Measurements from ENCODE around the gene MSH2. TPM values are rescaled to one million over a fixed set of nuclear protein-coding genes. Genes with fewer than 3 reads are reported as not detected.

Gene MSH2
- total RNA-seq, 1 experiment from 2014 or later, result 53.8 TPM

Other genes with a start within 250 kb of the MSH2 start
- gene STPG4, start 247.8 kb upstream of the MSH2 start, total RNA-seq (2014; rRNA removed; shearing (Covaris generic)), result not detected in 2 replicates
- gene CALM2, start 226.6 kb upstream of the MSH2 start, total RNA-seq (2014; rRNA removed; shearing (Covaris generic)), result 2,635 and 2,984 TPM in 2 replicates
- gene EPCAM, start 33.8 kb upstream of the MSH2 start, total RNA-seq (2014; rRNA removed; shearing (Covaris generic)), result not detected in 2 replicates
- gene KCNK12, start 167.8 kb downstream of the MSH2 start, total RNA-seq (2014; rRNA removed; shearing (Covaris generic)), result not detected in 2 replicates